ENCODE measurements around the gene DNAJC10.
"Not testable (repeated sequence)": the region's sequence is repeated elsewhere in the genome, so short reads cannot be mapped to it uniquely, and the experiment has no call there.

Gene DNAJC10

DNA sequence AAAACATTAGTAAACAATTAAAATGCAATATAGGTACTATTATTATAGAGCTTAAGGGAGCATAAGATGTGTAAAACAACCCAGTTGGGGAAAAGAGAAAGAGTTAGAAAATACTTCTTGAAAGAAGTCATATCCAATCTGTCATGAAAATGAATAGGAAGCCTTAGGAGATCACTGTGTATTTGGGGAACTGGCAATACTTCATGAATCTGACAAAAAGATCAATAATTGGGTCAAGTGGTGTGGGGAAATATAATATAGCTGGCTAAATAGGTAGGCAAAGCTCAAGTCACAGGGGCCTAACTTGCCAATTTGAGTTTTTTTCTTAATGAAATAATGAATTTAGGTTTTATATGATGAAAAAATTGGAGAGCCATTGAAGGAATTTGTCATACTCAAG lies 14.4 kb downstream of the DNAJC10 start:
- no peak overlapping the region for H3K27ac ChIP-seq (ENCODE audit: low read depth, low read length)
- H3K36me3 ChIP-seq (ENCODE audit: control insufficient read depth, low read length), result peaks cover 97% of the 10 kb centered on the region
- H3K79me2 ChIP-seq (ENCODE audit: control insufficient read depth, low read length), result peaks cover 83% of the 10 kb centered on the region
- peaks cover 17% of the 10 kb centered on the region for H3F3A ChIP-seq (ENCODE audit: control insufficient read depth, insufficient read depth)
- H3K9me2 ChIP-seq (replicated peaks; ENCODE audit: control insufficient read depth, low read length), result no peaks in the 10 kb centered on the region
- no peaks in the 10 kb centered on the region for H4K20me1 ChIP-seq (ENCODE audit: control insufficient read depth, insufficient read depth, low read depth, low read length)
- H3K4me2 ChIP-seq (ENCODE audit: low read length), result no peak overlapping the region
- H3K27me3 ChIP-seq (ENCODE audit: control insufficient read depth, low read length), result no peaks in the 10 kb centered on the region
- H3K4me3 ChIP-seq (ENCODE audit: low read length), result no peak overlapping the region
- TF ChIP-seq, protein P1, sequence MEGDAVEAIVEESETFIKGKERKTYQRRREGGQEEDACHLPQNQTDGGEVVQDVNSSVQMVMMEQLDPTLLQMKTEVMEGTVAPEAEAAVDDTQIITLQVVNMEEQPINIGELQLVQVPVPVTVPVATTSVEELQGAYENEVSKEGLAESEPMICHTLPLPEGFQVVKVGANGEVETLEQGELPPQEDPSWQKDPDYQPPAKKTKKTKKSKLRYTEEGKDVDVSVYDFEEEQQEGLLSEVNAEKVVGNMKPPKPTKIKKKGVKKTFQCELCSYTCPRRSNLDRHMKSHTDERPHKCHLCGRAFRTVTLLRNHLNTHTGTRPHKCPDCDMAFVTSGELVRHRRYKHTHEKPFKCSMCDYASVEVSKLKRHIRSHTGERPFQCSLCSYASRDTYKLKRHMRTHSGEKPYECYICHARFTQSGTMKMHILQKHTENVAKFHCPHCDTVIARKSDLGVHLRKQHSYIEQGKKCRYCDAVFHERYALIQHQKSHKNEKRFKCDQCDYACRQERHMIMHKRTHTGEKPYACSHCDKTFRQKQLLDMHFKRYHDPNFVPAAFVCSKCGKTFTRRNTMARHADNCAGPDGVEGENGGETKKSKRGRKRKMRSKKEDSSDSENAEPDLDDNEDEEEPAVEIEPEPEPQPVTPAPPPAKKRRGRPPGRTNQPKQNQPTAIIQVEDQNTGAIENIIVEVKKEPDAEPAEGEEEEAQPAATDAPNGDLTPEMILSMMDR (IDR thresholded peaks at IDR 0.05; ENCODE audit: low read depth, low read length, poor library complexity, severe bottlenecking), result no peak
- no peak for TF ChIP-seq EZH2phosphoT487 (IDR thresholded peaks at IDR 0.05; ENCODE audit: borderline replicate concordance, low read length)
- H3K9me3 ChIP-seq (ENCODE audit: control insufficient read depth, insufficient read depth, low read length), result no peaks in the 10 kb centered on the region
- peaks cover 38% of the 10 kb centered on the region for H3K4me1 ChIP-seq (ENCODE audit: control insufficient read depth, low read length)

DNA sequence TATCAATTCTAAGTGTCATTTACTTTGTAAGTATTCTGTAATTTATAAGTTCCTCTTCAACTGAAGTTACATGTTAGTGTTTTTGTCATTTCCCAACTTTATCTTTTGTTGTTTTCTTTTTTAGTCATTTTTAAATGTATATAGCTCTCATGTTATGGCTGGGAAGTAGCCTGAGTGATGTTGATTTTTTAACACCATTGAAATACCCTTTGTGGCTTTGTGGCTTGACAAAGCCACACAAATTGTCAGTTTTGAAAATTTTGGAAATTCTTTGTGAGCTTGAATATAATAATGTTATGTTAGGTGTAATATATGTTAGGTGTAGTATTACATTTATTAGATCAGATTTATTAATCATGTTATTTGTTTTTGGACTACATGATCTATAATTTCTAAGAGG lies 16.7 kb downstream of the DNAJC10 start:
- no peak overlapping the region for H3K4me3 ChIP-seq (ENCODE audit: low read length)
- peaks cover 15% of the 10 kb centered on the region for H3K4me1 ChIP-seq (ENCODE audit: control insufficient read depth, low read length)
- H3F3A ChIP-seq (ENCODE audit: control insufficient read depth, insufficient read depth), result peaks cover 15% of the 10 kb centered on the region
- peaks cover 97% of the 10 kb centered on the region for H3K36me3 ChIP-seq (ENCODE audit: control insufficient read depth, low read length)
- H3K27ac ChIP-seq (ENCODE audit: low read depth, low read length), result no peak overlapping the region
- H4K20me1 ChIP-seq (ENCODE audit: control insufficient read depth, insufficient read depth, low read depth, low read length), result no peaks in the 10 kb centered on the region
- H3K79me2 ChIP-seq (ENCODE audit: control insufficient read depth, low read length), result peaks cover 63% of the 10 kb centered on the region
- H3K4me2 ChIP-seq (ENCODE audit: low read length), result no peak overlapping the region
- no peaks in the 10 kb centered on the region for H3K27me3 ChIP-seq (ENCODE audit: control insufficient read depth, low read length)
- TF ChIP-seq, protein P1 (IDR thresholded peaks at IDR 0.05; ENCODE audit: low read depth, low read length, poor library complexity, severe bottlenecking), result no peak
- no peak for TF ChIP-seq EZH2phosphoT487 (IDR thresholded peaks at IDR 0.05; ENCODE audit: borderline replicate concordance, low read length)
- H3K9me3 ChIP-seq (ENCODE audit: control insufficient read depth, insufficient read depth, low read length), result no peaks in the 10 kb centered on the region
- H3K9me2 ChIP-seq (replicated peaks; ENCODE audit: control insufficient read depth, low read length), result no peaks in the 10 kb centered on the region

DNA sequence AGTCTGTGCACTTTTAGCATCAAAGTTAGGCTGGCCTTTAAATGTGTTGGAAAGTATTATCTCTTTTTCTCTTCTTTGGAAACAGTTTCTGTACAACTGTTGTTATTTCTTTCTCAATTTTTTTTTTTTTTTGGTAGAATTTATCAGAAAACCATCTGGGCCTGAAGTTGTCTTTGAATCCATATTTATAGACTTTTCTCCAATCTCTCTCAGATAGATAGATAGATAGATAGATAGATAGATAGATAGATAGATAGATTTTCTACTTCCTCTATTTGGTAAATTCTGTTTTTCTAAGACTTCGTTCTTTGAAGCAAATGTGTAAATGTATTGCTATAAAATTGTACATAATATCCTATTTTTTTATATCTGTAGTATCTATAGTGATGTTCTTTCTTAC lies 17.5 kb downstream of the DNAJC10 start:
- H3K4me2 ChIP-seq (ENCODE audit: low read length), result no peak overlapping the region
- no peaks in the 10 kb centered on the region for H3K27me3 ChIP-seq (ENCODE audit: control insufficient read depth, low read length)
- peaks cover 7% of the 10 kb centered on the region for H3K4me1 ChIP-seq (ENCODE audit: control insufficient read depth, low read length)
- no peaks in the 10 kb centered on the region for H4K20me1 ChIP-seq (ENCODE audit: control insufficient read depth, insufficient read depth, low read depth, low read length)
- no peaks in the 10 kb centered on the region for H3K9me2 ChIP-seq (replicated peaks; ENCODE audit: control insufficient read depth, low read length)
- no peak overlapping the region for H3K27ac ChIP-seq (ENCODE audit: low read depth, low read length)
- TF ChIP-seq, protein P1 (IDR thresholded peaks at IDR 0.05; ENCODE audit: low read depth, low read length, poor library complexity, severe bottlenecking), result no peak
- TF ChIP-seq EZH2phosphoT487 (IDR thresholded peaks at IDR 0.05; ENCODE audit: borderline replicate concordance, low read length), result no peak
- peaks cover 96% of the 10 kb centered on the region for H3K36me3 ChIP-seq (ENCODE audit: control insufficient read depth, low read length)
- no peaks in the 10 kb centered on the region for H3K9me3 ChIP-seq (ENCODE audit: control insufficient read depth, insufficient read depth, low read length)
- H3F3A ChIP-seq (ENCODE audit: control insufficient read depth, insufficient read depth), result peaks cover 12% of the 10 kb centered on the region
- no peak overlapping the region for H3K4me3 ChIP-seq (ENCODE audit: low read length)
- peaks cover 59% of the 10 kb centered on the region for H3K79me2 ChIP-seq (ENCODE audit: control insufficient read depth, low read length)

DNA sequence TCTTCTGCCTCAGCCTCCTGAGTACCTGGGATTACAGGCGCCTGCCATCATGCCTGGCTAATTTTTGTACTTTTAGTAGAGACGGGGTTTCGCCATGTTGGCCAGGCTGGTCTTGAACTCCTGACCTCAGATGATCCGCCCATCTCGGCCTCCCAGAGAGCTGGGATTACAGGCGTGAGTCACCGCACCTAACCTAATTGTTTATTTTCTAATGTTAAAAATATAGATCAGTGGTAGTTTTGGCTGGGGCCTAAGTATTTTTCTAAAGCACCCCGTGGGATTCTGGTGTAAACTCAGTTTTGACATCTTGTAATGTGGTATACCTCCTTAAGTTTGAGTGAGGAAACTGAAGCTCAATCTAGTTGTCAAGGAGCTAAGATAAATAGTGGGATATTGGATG lies 20.8 kb downstream of the DNAJC10 start:
- peaks cover 93% of the 10 kb centered on the region for H3K36me3 ChIP-seq (ENCODE audit: control insufficient read depth, low read length)
- not testable (repeated sequence) for H3K4me3 ChIP-seq (ENCODE audit: low read length); H3K27me3 ChIP-seq (ENCODE audit: control insufficient read depth, low read length); H3K9me2 ChIP-seq (replicated peaks; ENCODE audit: control insufficient read depth, low read length); H3K4me2 ChIP-seq (ENCODE audit: low read length); H3K9me3 ChIP-seq (ENCODE audit: control insufficient read depth, insufficient read depth, low read length); H3K4me1 ChIP-seq (ENCODE audit: control insufficient read depth, low read length); H3F3A ChIP-seq (ENCODE audit: control insufficient read depth, insufficient read depth); H4K20me1 ChIP-seq (ENCODE audit: control insufficient read depth, insufficient read depth, low read depth, low read length); H3K27ac ChIP-seq (ENCODE audit: low read depth, low read length)
- peaks cover 28% of the 10 kb centered on the region for H3K79me2 ChIP-seq (ENCODE audit: control insufficient read depth, low read length)

Data from DOHH2 (cell line).